HCT116 (cell line): ENCODE results near the gene APH1B.

ENCODE experiments used
- EZH2 ChIP-seq: fragments of 200-600 bp; sonication (generic); IDR thresholded peaks from 2 replicates; pipeline ENCODE4 v1.6.1; 2017; ENCODE audit warnings: antibody characterized with exemption, mixed run types
- EZH2phosphoT487 ChIP-seq: fragments of 200-600 bp; IDR thresholded peaks from 2 replicates; pipeline ENCODE4 v1.6.1; 2018; ENCODE audit warnings: antibody characterized with exemption, borderline replicate concordance
- POLR2A ChIP-seq: IDR thresholded peaks from 2 replicates; pipeline ENCODE4 v1.7.0; 2011; ENCODE audit warnings: borderline replicate concordance; ENCODE audit not compliant: insufficient read depth, insufficient read length; ENCODE audit errors: extremely low read depth
- POLR2AphosphoS5 ChIP-seq: IDR thresholded peaks from 2 replicates; pipeline ENCODE4 v1.6.1; 2011; ENCODE audit warnings: mild to moderate bottlenecking, low read depth, low read length, moderate library complexity
- RAD21 ChIP-seq: IDR thresholded peaks from 2 replicates; pipeline ENCODE4 v1.6.1; 2012; ENCODE audit warnings: low read depth, mild to moderate bottlenecking
- SRF ChIP-seq: IDR thresholded peaks from 2 replicates; pipeline ENCODE4 v1.6.1; 2012; ENCODE audit warnings: low read depth
- TCF7L2 ChIP-seq: IDR thresholded peaks from 2 replicates; pipeline ENCODE4 v1.7.0; 2011; ENCODE audit warnings: borderline replicate concordance, inconsistent platforms; ENCODE audit not compliant: insufficient read depth, insufficient read length; ENCODE audit errors: extremely low read depth
- YY1 ChIP-seq: IDR thresholded peaks from 2 replicates; pipeline ENCODE4 v1.6.1; 2011; ENCODE audit warnings: low read length, low read depth, moderate library complexity, mild to moderate bottlenecking; ENCODE audit not compliant: insufficient replicate concordance; ENCODE audit errors: extremely low read depth
- ZNF274 ChIP-seq: fragments of 200-500 bp; sonication (Bioruptor generic); IDR thresholded peaks from 2 replicates; pipeline ENCODE4 v1.6.1; 2014; ENCODE audit warnings: mild to moderate bottlenecking, low read depth, low read length, inconsistent platforms
- TF ChIP-seq, protein P1 (sequence below), 3 experiments: fragments of 200-600 bp in 1 of 3; sonication (generic) in 1 of 3; IDR thresholded peaks in 2 of 3; conservative IDR thresholded peaks in 1 of 3; 2 replicates each; pipeline ENCODE4 v1.5.1; 2012 to 2017; ENCODE audit warnings: low read depth in 2 of 3, low read length in 2 of 3, antibody characterized with exemption in 1 of 3, borderline replicate concordance in 1 of 3, control low read depth in 1 of 3, mild to moderate bottlenecking in 1 of 3, mixed read lengths in 1 of 3, mixed run types in 1 of 3, moderate library complexity in 1 of 3; ENCODE audit not compliant: insufficient read depth in 1 of 3
- TF ChIP-seq, protein P2 (sequence below): IDR thresholded peaks from 2 replicates; pipeline ENCODE4 v1.6.1; 2012
- TF ChIP-seq, protein P3 (sequence below): IDR thresholded peaks from 2 replicates; pipeline ENCODE4 v1.6.1; 2012; ENCODE audit warnings: low read depth

DNA sequence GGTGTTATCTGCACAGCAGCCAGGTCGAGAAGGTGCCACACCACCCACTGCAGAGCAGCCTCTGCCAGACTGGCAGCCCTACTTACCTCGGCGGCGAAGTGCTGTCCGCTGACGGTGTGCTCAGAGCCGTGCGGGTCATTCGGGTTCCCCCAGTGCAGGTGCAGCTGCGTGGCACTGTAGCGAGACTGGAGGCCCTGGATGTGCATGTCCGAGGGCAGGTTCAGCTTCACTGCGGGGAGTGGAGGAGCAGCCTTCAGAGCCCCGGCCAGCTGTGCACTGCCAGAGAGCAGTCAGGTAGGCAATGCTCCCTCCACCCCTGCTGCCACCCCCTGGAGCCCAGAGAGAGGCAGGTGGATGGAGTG, 68.0 kb downstream of the APH1B start:
- TF ChIP-seq EZH2 (no peak), RAD21 (no peak), ZNF274 (no peak), POLR2A (no peak), SRF (no peak), POLR2AphosphoS5 (no peak), YY1 (no peak), TCF7L2 (no peak), EZH2phosphoT487 (no peak)
- TF ChIP-seq, protein P1, sequence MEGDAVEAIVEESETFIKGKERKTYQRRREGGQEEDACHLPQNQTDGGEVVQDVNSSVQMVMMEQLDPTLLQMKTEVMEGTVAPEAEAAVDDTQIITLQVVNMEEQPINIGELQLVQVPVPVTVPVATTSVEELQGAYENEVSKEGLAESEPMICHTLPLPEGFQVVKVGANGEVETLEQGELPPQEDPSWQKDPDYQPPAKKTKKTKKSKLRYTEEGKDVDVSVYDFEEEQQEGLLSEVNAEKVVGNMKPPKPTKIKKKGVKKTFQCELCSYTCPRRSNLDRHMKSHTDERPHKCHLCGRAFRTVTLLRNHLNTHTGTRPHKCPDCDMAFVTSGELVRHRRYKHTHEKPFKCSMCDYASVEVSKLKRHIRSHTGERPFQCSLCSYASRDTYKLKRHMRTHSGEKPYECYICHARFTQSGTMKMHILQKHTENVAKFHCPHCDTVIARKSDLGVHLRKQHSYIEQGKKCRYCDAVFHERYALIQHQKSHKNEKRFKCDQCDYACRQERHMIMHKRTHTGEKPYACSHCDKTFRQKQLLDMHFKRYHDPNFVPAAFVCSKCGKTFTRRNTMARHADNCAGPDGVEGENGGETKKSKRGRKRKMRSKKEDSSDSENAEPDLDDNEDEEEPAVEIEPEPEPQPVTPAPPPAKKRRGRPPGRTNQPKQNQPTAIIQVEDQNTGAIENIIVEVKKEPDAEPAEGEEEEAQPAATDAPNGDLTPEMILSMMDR (IDR thresholded peaks at IDR 0.05 in 2 of 3, conservative IDR thresholded peaks at IDR 0.05 in 1 of 3; ENCODE audit: borderline replicate concordance in 1 of 3, insufficient read depth in 1 of 3, low read depth in 2 of 3, low read length in 2 of 3), result no peak
- TF ChIP-seq, protein P2, sequence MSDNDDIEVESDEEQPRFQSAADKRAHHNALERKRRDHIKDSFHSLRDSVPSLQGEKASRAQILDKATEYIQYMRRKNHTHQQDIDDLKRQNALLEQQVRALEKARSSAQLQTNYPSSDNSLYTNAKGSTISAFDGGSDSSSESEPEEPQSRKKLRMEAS, result no peak
- TF ChIP-seq, protein P3, sequence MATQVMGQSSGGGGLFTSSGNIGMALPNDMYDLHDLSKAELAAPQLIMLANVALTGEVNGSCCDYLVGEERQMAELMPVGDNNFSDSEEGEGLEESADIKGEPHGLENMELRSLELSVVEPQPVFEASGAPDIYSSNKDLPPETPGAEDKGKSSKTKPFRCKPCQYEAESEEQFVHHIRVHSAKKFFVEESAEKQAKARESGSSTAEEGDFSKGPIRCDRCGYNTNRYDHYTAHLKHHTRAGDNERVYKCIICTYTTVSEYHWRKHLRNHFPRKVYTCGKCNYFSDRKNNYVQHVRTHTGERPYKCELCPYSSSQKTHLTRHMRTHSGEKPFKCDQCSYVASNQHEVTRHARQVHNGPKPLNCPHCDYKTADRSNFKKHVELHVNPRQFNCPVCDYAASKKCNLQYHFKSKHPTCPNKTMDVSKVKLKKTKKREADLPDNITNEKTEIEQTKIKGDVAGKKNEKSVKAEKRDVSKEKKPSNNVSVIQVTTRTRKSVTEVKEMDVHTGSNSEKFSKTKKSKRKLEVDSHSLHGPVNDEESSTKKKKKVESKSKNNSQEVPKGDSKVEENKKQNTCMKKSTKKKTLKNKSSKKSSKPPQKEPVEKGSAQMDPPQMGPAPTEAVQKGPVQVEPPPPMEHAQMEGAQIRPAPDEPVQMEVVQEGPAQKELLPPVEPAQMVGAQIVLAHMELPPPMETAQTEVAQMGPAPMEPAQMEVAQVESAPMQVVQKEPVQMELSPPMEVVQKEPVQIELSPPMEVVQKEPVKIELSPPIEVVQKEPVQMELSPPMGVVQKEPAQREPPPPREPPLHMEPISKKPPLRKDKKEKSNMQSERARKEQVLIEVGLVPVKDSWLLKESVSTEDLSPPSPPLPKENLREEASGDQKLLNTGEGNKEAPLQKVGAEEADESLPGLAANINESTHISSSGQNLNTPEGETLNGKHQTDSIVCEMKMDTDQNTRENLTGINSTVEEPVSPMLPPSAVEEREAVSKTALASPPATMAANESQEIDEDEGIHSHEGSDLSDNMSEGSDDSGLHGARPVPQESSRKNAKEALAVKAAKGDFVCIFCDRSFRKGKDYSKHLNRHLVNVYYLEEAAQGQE, result no peak
